Stimulated activated CD8-positive, alpha-beta memory T cell treated with anti-CD3 and anti-CD28 coated beads, Interleukin-12 subunit alpha, Interleukin-12 subunit beta, amount 100 ng/mL, for 24 hours (primary cell): ENCODE measurements around the gene HCAR2.
"Not testable (repeated sequence)": the region's sequence is repeated elsewhere in the genome, so short reads cannot be mapped to it uniquely, and the experiment has no call there.

Experiments used
- DNase-seq: peaks from one replicate; pipeline ENCODE4 v3.0.0-alpha.2; 2020; ENCODE audit errors: extremely low read depth

HCAR2 gene

GRCh38 chr12:122665759-122666158 lies 37.4 kb downstream of the HCAR2 start:
- DNase-seq, result no peak

- no peak for DNase-seq
Measured at GRCh38 chr12:122665349-122665748, 37.8 kb downstream of the HCAR2 start.

- DNase-seq, result no peak
Measured at GRCh38 chr12:122661938-122662337, 41.2 kb downstream of the HCAR2 start.

GRCh38 chr12:122661246-122661645 lies 41.9 kb downstream of the HCAR2 start:
- DNase-seq, result no peak

- no peak for DNase-seq
Measured at GRCh38 chr12:122659579-122659978, 43.6 kb downstream of the HCAR2 start.

- DNase-seq, result no peak
Measured at GRCh38 chr12:122656298-122656697, 46.9 kb downstream of the HCAR2 start.

- not testable (repeated sequence) for DNase-seq
Measured at GRCh38 chr12:122653291-122653690, 49.9 kb downstream of the HCAR2 start.

- no peak for DNase-seq
Measured at GRCh38 chr12:122651520-122652224, 51.5 kb downstream of the HCAR2 start.
